NCI-H1105 (cell line): ENCODE data around the gene FHOD3.
"Not testable (repeated sequence)": the region's sequence is repeated elsewhere in the genome, so short reads cannot be mapped to it uniquely, and the experiment has no call there.

Source experiments
- DNase-seq: peaks from one replicate; lab custom pipeline; 2025; lab: John Stamatoyannopoulos, UW

Gene FHOD3

DNA sequence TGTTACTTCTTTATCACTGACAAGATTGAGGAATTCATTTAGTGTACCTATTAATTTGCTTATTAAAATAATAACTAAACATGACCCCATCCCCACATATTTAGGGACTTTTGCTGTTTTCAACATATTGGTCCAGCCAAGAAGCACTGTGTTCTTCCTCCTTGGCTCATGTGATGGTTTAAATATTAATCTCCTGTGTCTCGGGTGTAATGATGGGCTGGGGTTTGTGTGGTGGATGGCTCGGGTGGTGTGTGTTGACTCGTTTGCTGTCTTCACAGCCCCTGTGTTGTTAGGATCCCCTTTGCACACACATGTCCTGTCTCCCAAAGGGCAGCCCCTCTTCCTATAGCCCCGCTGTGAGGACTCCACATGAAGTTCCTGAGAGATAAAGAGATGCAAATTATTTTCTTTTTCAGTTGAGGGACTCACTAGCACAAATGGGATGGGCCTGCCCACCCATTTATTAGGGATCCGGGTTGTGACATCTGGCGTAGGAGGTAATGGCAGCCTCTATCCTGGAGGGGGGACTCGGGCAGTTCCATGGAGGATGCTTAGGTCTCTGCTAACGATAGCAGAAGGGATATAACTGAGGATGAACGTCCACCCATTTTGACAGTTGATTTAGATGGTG lies 53.4 kb downstream of the FHOD3 start:
- no peak for DNase-seq

DNA sequence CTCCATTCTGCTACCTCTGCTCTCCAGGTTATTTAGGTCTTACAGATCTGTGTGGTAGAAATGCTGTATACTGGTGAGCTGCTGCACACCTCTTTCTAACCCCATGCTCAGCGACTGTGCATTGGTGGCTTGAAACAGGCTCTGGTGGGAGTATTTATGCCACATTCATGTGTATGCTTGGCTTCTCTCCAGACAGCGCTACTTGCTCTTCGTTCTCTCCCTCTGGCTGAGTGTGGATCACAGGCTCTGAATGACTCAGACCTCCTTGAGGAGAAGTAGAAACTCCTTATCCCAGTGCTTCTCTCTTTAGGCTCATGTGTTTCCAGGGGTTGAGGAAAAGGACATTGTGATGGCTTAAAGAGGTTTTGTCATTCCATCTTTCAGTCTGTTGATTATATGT lies 54.9 kb downstream of the FHOD3 start:
- DNase-seq: no peak

DNA sequence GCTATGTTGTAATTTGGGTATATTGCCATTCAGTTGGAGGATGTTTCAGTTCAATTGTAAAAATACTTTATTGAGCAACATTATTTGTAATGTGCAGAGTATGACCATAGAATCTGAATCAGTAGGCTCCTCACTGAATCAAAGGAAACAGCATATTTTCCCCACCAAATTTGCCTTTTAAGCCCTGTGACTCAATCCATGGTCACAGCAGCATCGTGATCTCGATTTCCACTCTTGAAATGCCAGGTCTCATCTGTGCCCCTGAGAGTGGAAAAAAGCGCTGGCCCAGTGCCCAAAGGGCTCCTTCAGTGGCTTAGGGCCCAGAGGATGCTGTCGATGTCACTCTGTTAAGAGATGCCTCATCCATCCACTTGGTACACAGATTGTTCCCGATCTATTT lies 57.5 kb downstream of the FHOD3 start:
- DNase-seq: no peak

DNA sequence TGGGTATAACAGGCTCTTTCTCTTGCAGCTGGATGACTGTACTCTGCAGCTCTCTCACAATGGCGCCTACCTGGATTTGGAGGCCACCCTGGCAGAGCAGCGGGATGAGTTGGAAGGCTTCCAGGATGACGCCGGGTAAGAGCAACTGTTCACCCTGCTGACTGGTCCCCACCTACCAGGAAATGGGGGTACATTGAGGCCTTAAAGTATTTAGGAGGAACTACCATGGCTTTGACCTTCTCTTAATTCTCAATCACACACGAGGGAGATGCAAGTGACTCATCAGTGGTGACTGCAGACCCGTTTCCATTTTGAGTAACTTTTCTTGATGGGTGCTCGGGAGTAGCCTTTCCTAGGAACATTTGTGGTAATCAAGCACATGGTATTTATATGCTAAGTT lies 58.0 kb downstream of the FHOD3 start:
- no peak for DNase-seq

DNA sequence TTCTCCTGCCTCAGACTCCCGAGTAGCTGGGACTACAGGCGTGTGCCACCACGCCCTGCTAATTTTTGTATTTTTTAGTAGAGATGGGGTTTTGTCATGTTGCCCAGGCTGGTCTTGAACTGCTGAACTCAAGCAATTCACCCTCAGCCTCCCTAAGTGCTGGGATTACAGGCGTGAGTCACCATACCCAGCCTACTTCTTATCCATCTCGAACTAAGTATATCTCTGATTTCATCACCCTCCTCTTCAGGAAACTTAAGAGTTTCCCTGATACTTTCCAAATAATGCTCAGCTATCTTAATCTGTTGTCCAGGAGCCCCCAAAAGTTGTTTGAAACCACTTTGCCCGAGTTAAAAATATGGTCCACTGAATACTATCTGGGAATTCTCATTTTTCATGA lies 59.2 kb downstream of the FHOD3 start:
- not testable (repeated sequence) for DNase-seq

DNA sequence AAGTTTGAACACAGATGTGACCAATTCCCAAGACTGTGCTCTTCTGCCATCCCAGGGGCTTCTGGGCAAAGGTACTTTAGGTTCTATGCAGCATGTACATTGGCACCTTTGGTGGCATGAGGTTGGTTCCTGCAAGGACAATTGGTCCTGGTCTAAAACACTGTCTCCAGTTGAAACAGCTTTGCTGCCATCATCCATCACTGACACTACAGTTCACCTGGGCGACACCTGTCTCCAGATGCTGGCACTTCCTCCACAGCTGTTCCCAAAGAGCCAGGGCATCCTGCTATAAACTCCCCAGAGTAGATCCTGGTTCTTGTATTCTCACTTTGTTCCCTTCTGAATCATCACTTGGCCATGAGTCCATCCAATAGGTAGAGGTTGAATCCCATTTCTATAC lies 60.6 kb downstream of the FHOD3 start:
- DNase-seq: no peak

DNA sequence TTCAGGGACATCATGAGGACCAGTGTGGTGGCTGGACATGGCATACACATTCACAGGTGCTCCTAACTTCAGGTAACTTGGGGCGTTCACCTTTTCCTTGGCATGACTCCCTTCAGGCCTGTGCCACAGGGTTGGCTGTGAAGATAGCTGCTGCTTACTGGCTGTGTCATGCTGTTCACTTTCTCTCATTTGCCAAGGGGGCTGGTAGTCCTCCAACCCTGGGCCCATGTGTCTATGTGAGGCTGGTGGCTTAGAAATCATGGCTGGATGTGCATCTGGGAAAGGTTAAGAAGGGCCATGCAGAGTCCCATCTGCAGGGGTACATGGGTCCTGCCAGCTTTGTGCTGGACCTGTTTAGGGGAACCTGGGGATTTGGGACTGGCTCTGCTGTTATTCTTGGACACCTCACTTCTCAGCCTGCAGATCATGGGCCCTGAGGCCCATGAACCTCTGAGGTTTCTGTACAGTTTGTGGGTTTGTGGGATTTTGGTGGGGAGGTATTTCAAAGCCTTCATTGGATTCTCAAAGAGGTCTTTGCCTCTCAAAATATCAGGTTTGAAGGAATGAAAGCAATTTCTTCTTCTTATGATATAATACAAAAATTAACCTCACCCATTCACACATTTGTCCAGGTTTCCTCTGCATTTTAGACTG lies 62.9 kb downstream of the FHOD3 start:
- DNase-seq: no peak

DNA sequence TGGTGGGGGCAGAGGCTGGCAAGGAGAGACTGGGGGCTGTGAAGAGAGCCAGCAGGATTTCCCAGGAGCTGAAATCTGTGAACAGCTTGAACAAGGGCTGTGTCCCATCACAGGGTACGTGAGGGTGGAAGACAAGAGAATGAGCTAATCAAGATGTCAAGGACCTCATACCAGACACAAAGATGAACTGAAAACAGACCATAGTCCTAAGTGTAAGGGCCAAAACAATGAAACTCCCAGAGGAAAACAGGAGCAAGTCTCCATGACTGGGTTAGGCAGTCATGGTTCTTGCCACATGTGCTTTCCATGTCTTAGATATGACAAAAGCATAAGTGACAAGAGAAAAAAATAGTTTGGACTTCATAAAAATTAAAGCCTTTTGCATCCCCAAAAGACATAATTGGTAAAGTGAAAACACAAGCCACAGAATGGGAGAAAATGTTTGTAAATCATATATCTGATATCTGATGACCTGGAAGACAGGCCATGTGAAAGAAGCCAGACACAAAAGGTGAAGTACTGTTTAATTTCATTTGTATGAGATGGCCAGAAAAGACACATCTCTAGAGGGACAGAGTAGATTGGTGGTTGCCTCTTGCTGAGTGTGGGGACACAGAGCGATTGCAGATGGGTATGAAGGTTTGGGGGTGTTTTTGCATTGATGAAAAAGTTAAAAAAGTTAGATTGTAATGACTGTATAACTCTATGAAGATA lies 67.6 kb downstream of the FHOD3 start:
- no peak for DNase-seq

DNA sequence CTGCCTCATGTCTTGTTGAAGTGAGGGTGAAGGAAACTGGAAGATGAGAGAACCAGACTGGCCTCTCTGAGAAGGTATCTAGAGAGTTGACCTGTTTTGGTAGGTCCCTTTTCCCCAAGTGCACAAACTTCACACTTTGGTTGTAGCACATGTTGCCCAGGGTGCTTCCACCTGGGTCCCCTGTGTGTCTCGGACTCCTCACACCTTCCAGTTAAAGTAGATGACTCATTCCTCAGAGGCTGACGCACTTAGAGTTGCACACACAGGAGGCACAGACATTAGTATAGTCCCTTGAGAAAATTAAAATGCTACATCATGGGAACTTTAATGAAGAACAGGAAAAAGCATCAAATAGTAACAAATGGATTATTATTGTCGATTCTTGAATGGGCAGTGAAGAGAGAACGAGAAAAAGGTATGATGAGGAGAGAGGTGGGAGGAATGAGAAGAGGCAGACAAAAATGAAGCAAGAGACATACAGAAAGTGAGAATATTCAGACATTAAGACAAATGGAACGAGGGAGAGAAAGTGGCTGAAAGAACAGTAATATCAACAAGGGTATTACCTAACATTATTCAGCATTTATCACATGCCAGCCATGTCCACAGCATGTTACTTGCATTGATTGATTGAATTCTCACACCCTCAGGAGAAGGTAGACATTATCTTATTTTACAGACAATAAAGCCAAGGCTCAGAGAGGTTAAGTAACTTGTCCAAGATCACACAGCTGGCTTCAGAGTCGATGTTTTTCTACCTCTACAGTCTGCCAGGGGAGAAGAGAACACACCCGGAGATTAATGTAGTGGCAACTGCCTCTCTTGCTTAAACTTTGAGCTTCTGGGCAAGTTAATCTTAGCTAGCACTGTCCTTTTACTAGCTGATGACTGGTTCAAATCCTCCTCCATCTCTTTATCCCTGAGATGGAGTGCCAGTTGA lies 68.6 kb downstream of the FHOD3 start:
- no peak for DNase-seq

DNA sequence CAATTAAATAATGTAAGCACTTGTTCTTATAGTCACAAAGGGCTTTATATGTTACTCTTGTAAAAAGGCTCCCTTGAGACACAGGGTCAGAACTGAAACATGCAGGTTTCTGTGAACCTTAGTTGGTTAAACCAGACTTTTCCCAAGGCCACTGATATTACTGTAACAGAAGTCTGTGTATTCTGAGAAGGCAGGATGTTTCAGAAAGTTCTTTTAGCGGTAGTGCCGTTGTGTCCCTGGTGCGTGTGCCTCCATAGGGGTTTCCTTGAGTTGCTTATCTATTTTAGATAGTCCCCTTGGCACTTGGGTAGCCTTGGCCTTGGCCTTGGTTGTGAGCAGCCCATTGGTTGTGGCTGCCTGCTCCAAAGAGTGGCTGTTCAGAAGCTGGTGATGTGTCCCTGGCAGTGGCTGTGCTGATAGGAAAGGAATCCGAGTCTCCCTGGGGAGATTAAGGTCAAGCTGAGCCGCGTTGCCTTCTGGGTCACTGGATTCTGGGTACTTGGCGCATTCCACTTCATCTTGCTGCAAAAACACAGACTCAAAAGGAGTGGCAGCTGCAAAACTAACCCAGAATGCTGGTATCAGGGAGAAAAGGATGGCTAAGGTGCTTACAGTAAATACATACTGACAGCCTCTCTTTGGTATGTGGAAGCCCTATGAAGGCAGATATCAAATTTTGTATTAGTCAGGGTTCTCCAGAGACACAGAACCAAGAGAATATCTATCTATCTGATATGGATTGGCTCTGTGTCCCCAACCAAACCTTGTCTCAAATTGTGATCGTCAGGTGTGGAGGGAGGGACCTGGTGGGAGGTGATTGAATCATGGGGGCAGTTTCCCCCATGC lies 69.7 kb downstream of the FHOD3 start:
- no peak for DNase-seq

DNA sequence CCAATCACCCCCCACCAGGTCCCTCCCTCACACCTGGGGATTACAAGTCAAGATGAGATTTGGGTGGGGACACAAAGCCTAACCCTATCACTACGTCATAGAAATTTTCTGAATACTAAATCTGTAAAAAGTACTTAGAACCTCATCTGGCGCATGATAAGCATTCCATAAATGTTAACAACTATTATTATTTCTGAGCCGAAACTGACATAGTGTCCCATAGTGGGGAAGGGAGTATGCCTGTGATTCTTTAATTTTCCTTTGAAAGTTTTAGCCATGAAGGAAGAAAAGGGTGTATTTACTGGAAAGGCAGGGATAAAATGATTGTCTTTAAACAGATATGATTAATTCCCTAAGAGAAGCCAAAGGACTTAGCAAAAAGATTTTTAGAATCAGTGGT lies 71.4 kb downstream of the FHOD3 start:
- DNase-seq: no peak

DNA sequence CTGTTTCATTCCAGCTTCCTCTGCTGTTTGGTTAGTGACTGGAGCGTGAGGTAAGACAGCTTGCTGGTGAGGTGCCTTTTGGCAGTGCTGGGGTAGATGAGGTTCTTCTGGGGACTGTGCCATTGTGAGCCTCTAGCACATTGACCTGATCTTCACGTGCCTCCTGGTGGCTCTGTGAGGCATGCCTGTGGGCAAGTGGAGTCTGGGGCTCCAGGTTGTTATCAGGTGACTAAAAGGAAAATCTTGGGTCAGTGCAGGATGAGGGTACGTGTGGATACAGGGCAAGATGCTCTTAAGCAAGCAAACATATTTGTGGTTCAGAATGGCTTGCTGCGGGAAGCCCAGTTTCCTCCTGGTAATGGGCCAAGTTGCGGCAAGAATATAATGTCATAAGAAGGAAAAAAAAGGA lies 75.4 kb downstream of the FHOD3 start:
- no peak for DNase-seq

DNA sequence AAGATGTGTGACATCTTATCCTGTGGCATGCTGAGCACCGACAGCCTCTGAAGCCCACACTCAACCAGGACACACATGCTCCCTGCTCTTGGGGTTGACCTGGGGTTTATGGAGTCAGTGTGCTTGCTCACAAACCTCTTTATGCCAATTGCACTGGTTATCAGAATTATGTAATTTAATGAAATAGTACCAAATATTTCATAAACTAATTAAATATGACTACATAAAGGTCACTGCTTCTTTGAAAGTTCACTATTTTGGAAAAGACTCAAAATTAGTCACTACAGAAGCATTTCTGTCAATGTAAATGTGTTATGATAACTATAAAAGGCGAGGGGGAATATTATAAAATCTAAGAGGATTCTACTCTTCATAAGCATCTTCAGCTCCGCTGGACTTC lies 76.7 kb downstream of the FHOD3 start:
- DNase-seq: no peak

DNA sequence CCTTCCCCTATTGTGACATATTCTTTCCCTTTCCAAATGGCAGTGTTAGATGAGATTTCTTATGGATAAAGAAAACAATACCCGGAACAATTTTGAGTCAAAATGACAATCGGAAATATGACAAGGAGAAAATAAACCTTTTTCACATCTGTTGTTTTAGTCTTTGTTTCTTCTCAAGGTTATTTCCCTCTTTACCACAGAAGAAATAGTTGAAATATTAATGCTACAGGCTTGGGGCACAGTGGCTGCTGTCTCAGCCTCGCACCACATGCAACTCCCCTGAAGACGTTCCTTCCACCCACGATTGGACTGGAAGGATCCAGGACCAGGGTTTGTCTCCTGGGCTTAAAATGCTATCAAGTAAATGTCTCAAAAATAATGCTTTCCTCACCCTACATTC lies 77.6 kb downstream of the FHOD3 start:
- DNase-seq: no peak

DNA sequence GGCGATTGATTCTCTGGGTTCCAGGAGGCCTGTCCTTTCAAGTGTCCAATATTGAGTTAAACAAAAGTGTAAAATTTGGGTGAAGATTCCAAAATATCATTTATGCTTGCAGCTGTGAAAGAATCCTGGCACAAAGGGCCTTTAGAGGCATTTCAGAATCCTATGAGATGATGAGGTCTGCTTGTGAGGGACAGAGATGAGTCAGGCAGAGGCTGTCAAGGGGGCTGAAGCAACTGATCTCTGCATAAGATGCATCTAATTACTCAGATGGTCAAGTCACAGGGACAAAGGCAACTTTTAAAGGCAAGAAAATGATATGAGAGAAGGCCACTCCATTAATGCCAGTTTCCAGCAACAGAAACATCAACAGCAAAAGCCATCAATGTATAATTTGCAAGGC lies 78.8 kb downstream of the FHOD3 start:
- DNase-seq: no peak

DNA sequence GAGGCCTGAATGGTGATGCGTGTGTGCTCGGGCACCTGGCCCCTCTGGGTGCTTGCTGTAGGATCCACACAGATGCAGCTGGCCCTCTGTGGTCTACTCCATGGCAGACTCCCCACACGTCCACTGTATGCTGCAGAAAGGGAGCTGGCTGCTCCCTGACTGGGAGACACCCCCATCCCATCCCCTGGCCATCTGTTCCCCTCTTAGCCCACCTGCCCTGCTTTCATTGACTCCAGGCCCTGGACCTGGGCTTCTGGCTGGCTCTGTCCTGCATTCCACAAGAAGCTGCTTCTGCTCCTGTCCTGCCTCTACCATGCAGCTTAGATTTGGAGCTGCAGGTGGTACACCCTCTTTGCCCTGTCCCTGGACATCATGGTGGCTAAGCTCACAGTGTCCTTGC lies 80.1 kb downstream of the FHOD3 start:
- no peak for DNase-seq

DNA sequence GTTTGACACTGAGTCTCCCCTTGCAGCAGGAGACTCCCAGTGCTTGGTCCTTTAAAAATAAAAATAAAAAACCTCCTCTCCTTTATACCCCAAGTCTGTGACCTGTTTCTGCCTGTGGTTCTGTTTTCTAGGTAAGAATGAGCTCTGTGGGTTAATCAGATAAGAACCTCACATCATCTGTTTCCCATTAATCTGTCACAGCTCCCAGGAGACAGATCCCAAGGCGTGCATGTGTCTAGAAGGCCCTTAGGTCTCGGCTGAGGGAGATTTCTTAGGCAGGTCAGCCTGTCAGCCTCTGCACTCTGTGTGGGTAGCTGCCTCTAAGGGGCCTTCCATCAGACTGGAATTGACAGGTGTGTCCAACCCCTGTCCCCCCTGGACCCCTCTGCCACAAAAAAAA lies 80.7 kb downstream of the FHOD3 start:
- no peak for DNase-seq

DNA sequence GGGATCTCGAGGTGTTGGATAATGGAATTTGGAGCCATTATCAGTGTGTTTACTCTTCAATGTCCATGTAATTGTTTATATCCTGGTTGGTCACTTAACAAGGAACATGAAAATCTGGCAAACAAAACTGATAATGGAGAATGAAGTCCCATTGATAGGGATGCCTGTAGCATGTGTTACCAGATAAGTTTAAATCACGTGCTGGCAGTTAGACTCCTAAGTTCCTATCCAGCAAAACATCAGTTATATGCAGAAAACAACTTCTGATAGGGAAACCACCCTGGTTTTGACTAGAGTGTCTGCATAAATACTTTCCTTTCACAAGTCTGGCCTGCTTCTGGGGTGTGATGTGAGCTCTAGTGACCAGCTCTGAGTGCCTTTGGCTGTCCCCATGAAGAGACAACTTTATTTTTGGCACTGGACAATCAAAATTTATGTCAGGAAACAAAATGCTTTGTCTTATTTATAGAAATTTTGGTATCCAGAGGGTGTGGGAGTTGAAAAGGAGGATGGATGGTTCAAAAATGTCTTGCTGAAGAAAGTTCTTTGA lies 82.0 kb downstream of the FHOD3 start:
- DNase-seq: no peak

DNA sequence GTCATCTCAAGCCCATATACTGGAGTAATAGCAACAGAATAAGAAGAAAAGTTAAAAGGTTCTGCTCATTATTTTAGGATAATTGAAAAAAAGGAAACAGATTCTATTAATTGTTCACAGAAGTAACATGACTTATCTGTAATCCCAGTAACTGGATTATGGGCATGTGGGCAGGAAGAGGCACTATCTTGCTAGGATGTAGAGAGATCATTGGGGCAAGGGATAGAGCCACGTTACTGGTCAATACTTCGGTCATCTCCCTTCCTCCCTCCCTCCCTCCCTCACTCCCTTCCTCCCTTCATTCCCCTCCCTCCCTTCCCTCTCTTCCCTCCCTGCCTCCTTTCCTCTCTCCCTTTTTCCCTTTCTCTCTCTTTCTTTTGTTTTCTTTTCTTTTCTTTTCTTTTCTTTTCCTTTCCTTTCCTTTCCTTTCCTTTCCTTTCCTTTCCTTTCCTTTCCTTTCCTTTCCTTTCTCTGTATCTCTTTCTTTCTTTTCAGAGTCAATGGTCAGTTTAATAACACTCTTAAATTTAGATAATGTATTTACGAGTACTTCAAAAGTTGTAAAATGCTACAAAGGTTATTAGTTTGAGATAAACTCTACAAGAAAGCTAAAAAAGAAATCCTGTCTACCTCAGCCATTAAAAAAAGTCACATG lies 82.8 kb downstream of the FHOD3 start:
- no peak for DNase-seq

DNA sequence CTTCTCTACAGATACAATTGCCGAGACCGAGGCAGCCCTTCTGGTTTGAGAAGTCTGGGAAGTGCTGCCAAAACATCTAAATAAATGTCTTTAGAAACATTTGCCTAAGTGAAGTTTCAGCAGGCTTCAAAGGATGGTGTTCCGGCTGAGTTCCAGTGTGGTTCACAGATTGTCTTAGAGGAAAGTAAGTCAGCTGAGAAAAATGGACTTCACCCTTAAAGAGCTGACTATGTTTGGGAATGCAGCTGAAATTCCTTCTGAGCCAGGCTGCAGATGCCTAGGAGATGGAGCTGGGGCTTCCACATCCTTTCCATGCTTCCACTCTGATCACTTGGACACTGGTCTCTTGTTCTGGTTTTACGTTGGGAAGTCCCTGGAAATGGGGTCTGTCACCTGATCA lies 83.6 kb downstream of the FHOD3 start:
- no peak for DNase-seq

DNA sequence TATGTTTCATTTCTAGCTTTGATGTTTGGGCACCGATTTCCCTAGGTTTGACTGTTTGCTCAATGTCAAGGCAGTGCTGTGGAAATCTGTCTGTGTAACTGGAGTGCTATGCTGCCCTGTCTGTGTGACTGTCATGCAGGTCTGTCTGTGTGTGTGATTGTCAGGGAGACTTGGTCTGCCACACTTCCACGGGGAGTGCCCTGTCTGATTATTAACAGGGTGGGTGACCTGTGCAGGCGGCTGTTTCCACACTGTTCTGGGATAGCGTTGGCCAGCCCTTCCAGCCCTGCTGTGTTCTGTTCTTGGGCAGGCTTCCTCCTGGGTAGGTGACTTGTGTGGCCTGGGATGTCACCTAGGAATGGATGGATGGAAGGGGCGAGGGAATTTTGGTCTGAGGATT lies 85.3 kb downstream of the FHOD3 start:
- no peak for DNase-seq
